GM21367 (cell line): Measurements from ENCODE around the gene IGFLR1.
"Not testable (repeated sequence)": the region's sequence is repeated elsewhere in the genome, so short reads cannot be mapped to it uniquely, and the experiment has no call there.

Experiments used
- ATAC-seq: cut with Tn5 transposase; IDR thresholded peaks from one replicate; pipeline ENCODE4 v1.9.1; 2021; ENCODE audit not compliant: unreplicated experiment

IGFLR1 gene

GRCh38 chr19:35710784-35711723 lies 31.2 kb downstream of the IGFLR1 start:
- ATAC-seq, result no peak

- ATAC-seq, result no peak
These were observed 33.9 kb downstream of the IGFLR1 start for GRCh38 chr19:35708391-35708790.

DNA sequence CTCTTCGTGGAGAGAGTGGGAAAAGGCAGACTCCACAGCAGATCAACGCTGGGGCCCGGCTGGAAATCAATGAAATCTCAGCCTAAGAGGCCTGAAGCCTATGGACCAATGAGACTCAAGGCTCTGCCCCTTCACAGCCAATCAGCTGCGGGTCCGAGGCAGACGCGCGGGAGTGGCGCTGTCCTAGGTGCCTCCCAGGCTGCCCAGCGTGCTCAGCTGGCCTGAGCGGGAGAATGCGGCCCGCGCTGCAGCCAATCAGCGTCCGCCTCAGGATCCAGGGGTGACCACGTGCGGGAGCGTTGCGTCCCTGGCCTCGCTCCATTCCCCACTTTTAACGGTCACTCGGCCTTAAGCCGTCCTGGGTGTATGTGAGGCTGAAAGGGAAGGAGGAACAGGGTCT lies 38.0 kb downstream of the IGFLR1 start, which contains the start of gene ZBTB32:
Gene ZBTB32 (plus strand): TSS at position 341 of the 400 bp plus-strand sequence. CDS start 10,069 bp downstream, outside the sequence.
- no peak for ATAC-seq

- ATAC-seq, result no peak
These were observed 38.9 kb downstream of the IGFLR1 start for GRCh38 chr19:35703343-35703742.

DNA sequence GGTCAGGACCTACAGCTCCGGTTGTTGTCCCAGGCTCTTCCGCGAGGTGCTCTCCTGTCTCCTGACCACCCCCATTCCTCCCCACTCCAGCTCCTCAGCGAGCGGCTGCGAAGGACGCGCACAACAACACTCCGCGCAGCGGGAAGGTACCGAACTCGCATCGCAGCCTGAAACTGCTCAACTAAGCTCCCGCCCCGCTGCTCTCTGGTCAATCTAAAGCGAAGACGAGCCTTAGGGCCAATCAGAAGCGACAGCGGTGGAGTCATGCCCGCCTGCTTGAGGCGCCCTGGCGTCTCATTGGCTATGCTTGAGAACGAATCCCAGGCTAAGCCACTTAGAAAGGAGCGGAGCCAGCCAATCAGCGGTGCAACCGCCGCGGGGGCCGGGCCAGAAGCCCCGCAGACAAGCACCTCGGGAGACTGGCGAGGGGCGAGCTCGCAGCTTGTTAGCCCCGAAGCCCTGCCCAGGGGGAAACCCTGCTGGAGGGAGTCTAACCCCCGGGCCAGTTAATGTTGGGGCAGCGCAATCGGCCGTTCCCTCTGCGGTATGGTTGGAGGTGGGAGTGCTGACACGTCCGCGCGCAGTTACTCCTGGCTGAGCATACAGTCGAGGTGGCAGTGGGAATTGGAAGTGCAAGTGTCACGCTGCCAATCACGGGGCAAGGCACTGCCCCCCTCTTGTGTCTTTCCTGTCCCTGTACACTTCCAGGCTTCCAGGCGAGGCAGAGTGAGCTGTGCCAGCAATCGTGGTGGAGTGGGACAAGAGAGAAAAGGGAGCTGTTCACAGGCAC lies 39.8 kb downstream of the IGFLR1 start:
- ATAC-seq, result peak; percentile 85

DNA sequence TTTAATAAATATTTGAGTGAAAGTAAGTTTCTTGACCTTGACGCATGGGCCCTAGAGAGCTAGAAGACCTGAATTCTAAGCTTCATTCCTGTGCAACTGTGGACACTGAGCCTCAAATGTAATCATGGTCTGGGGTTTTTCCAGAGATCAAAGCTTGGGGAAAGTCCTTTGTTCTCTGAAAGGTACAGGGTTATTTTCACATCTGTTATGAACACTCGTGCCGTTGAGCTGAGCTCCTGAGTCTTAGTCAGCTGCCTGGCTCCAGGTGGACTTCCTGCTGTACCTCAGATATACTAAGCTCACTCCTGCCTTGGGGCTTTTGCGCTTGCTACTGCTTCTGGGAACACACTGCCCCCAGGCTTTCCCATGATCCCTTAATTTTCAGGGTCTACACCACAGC lies 45.4 kb downstream of the IGFLR1 start:
- no peak for ATAC-seq

GRCh38 chr19:35695895-35696422 lies 46.3 kb downstream of the IGFLR1 start:
- ATAC-seq, result no peak

- ATAC-seq, result peak; percentile 63
These were observed 48.2 kb downstream of the IGFLR1 start for GRCh38 chr19:35693835-35694599.

GRCh38 chr19:35693422-35693821 lies 48.8 kb downstream of the IGFLR1 start:
- ATAC-seq, result no peak

DNA sequence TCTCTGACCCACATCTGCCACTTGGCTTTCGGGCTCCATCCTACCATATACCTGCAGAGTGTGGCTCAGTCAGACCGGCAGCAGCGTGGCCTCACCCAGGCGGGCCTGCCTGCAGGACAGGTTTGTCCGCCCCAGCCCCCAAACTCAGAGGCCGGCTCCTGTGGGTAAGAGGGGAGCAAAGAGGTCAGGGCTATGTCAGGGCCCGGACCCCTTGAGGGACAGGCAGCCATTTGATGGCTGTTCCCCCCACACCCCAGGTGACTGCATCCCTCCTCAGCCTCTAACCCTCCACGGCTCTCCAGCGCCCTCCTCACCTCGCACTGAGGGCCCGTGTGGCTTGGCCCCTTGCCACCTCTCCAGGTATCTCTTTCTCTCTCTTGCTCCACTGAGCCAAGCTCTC lies 50.2 kb downstream of the IGFLR1 start:
- ATAC-seq, result no peak

DNA sequence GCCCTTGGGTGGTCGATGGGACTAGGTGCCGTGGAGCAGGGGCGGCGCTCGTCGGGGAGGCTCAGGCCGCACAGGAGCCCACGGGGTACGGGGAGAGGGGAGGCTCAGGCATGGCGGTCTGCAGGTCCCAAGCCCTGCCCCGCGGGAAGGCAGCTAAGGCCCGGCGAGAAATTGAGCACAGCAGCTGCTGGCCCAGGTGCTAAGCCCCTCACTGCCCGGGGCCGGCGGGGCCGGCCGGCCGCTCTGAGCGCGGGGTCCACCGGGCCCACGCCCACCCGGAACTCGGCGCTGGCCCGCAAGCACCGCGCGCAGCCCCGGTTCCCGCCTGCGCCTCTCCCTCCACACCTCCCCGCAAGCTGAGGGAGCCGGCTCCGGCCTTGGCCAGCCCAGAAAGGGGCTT lies 51.1 kb downstream of the IGFLR1 start:
- ATAC-seq, result not testable (repeated sequence)

- ATAC-seq, result no peak
These were observed 52.4 kb downstream of the IGFLR1 start for GRCh38 chr19:35689836-35690235.
